ENCODE results near the gene RAB27A. TPM values are rescaled to one million over a fixed set of nuclear protein-coding genes. Genes with fewer than 3 reads are reported as not detected.

Gene RAB27A
- polyA plus RNA-seq, 1 donor (not counting 4 experiments of a cell fraction or from before 2014, with no cell fraction given) = 10.8 TPM

GRCh38 chr15:55256281-55257011 lies 33.2 kb downstream of the RAB27A start:
- Histone ChIP-seq H3K9me1 (ENCODE audit: control insufficient read depth, extremely low read depth, insufficient read depth, low read length) (no peaks in the 10 kb centered on the region), H3K9me3 (ENCODE audit: control insufficient read depth, low read depth, low read length) (no peaks in the 10 kb centered on the region), H3K4me1 (ENCODE audit: control insufficient read depth, extremely low read depth, insufficient read depth, low read length) (no peaks in the 10 kb centered on the region), H3K27me3 (ENCODE audit: control insufficient read depth, extremely low read depth, insufficient read depth, low read length) (no peaks in the 10 kb centered on the region), H3K9ac (ENCODE audit: control insufficient read depth, extremely low read depth, insufficient read depth, low read length) (no peak overlapping the region), H3K36me3 (ENCODE audit: control insufficient read depth in 2 of 2, extremely low read depth in 1 of 2, insufficient read depth in 2 of 2, low read length in 2 of 2) (no peaks in the 10 kb centered on the region), H3K4me2 (ENCODE audit: control insufficient read depth, extremely low read depth, insufficient read depth, low read depth, low read length) (no peak overlapping the region), H4K20me1 (ENCODE audit: control insufficient read depth, extremely low read depth, insufficient read depth, low read length) (no peaks in the 10 kb centered on the region), H2AFZ (ENCODE audit: control insufficient read depth, low read length) (no peak overlapping the region), H3K79me2 (ENCODE audit: control insufficient read depth, insufficient read depth, low read length) (no peaks in the 10 kb centered on the region), H3K27ac (ENCODE audit: control insufficient read depth, insufficient read depth, low read length) (no peak overlapping the region), H3K4me3 (ENCODE audit: control insufficient read depth in 2 of 3, extremely low read depth in 1 of 3, insufficient read depth in 2 of 3, low read depth in 1 of 3, low read length in 3 of 3) (no peak overlapping the region)
- TF ChIP-seq, protein P1, sequence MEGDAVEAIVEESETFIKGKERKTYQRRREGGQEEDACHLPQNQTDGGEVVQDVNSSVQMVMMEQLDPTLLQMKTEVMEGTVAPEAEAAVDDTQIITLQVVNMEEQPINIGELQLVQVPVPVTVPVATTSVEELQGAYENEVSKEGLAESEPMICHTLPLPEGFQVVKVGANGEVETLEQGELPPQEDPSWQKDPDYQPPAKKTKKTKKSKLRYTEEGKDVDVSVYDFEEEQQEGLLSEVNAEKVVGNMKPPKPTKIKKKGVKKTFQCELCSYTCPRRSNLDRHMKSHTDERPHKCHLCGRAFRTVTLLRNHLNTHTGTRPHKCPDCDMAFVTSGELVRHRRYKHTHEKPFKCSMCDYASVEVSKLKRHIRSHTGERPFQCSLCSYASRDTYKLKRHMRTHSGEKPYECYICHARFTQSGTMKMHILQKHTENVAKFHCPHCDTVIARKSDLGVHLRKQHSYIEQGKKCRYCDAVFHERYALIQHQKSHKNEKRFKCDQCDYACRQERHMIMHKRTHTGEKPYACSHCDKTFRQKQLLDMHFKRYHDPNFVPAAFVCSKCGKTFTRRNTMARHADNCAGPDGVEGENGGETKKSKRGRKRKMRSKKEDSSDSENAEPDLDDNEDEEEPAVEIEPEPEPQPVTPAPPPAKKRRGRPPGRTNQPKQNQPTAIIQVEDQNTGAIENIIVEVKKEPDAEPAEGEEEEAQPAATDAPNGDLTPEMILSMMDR (optimal IDR thresholded peaks at IDR 0.05 in 1 of 3, IDR thresholded peaks at IDR 0.05 in 1 of 3, conservative IDR thresholded peaks at IDR 0.05 in 1 of 3; ENCODE audit: extremely low read depth in 1 of 3, insufficient read depth in 2 of 3, low read length in 3 of 3) = no peak
- no peak for TF ChIP-seq EZH2 (IDR thresholded peaks at IDR 0.05; ENCODE audit: low read length)
- FAIRE-seq = no peak
- DNase-seq (ENCODE audit: low read depth, low spot score) = no peak
- dilution Hi-C loops (cut with MboI; ENCODE audit: extremely low pct_ligation_motif_present, low sequenced_read_pairs) = no loop called here

- Histone ChIP-seq H3K9me1 (ENCODE audit: control insufficient read depth, extremely low read depth, insufficient read depth, low read length) (no peaks in the 10 kb centered on the region), H3K9ac (ENCODE audit: control insufficient read depth, extremely low read depth, insufficient read depth, low read length) (no peak overlapping the region), H3K27ac (ENCODE audit: control insufficient read depth, insufficient read depth, low read length) (no peak overlapping the region), H3K27me3 (ENCODE audit: control insufficient read depth, extremely low read depth, insufficient read depth, low read length) (no peaks in the 10 kb centered on the region), H4K20me1 (ENCODE audit: control insufficient read depth, extremely low read depth, insufficient read depth, low read length) (no peaks in the 10 kb centered on the region), H3K4me1 (ENCODE audit: control insufficient read depth, extremely low read depth, insufficient read depth, low read length) (peaks cover 4% of the 10 kb centered on the region), H2AFZ (ENCODE audit: control insufficient read depth, low read length) (no peak overlapping the region), H3K9me3 (ENCODE audit: control insufficient read depth, low read depth, low read length) (no peaks in the 10 kb centered on the region), H3K4me3 (ENCODE audit: control insufficient read depth in 2 of 3, extremely low read depth in 1 of 3, insufficient read depth in 2 of 3, low read depth in 1 of 3, low read length in 3 of 3) (no peak overlapping the region), H3K36me3 (ENCODE audit: control insufficient read depth in 2 of 2, extremely low read depth in 1 of 2, insufficient read depth in 2 of 2, low read length in 2 of 2) (no peaks in the 10 kb centered on the region), H3K79me2 (ENCODE audit: control insufficient read depth, insufficient read depth, low read length) (no peaks in the 10 kb centered on the region), H3K4me2 (ENCODE audit: control insufficient read depth, extremely low read depth, insufficient read depth, low read depth, low read length) (no peak overlapping the region)
- FAIRE-seq (no peak), DNase-seq (ENCODE audit: low read depth, low spot score) (no peak)
- TF ChIP-seq, protein P1 (optimal IDR thresholded peaks at IDR 0.05 in 1 of 3, IDR thresholded peaks at IDR 0.05 in 1 of 3, conservative IDR thresholded peaks at IDR 0.05 in 1 of 3; ENCODE audit: extremely low read depth in 1 of 3, insufficient read depth in 2 of 3, low read length in 3 of 3) = no peak
- no peak for TF ChIP-seq EZH2 (IDR thresholded peaks at IDR 0.05; ENCODE audit: low read length)
- dilution Hi-C loops (cut with MboI; ENCODE audit: extremely low pct_ligation_motif_present, low sequenced_read_pairs) = no loop called here
Measured at GRCh38 chr15:55255714-55256113, 33.9 kb downstream of the RAB27A start.
